Kidney (tissue), 14 donors: Measurements from ENCODE around the gene STK32B. TPM values are rescaled to one million over a fixed set of nuclear protein-coding genes. Genes with fewer than 3 reads are reported as not detected.

ENCODE experiments used
- DNase-seq, 5 donors: peaks; one replicate each; pipeline ENCODE4 v3.0.0-alpha.2; 2013 to 2020
- FAIRE-seq: peaks from 2 replicates; lab custom pipeline; 2012; peaks lifted over from hg19 to GRCh38; lab: Jason Lieb, UNC
- H3K27ac ChIP-seq, 2 donors: one replicate each; pipeline ENCODE4 v1.7.0; 2013; ENCODE audit warnings: low read depth in 2 of 2, low read length in 2 of 2, inconsistent platforms in 1 of 2
- H3K27me3 ChIP-seq: one replicate; pipeline ENCODE4 v1.7.1; 2013; ENCODE audit warnings: low read length, inconsistent platforms; ENCODE audit not compliant: control insufficient read depth, insufficient read depth
- H3K36me3 ChIP-seq, 3 donors: one replicate each; pipeline versions ENCODE4 v1.7.0 to v1.7.1; 2013; ENCODE audit warnings: low read length in 3 of 3, control low read depth in 1 of 3, inconsistent platforms in 1 of 3; ENCODE audit not compliant: insufficient read depth in 3 of 3, control insufficient read depth in 2 of 3
- H3K4me1 ChIP-seq, 3 donors: one replicate each; pipeline versions ENCODE4 v1.7.0 to v1.7.1; 2013; ENCODE audit warnings: low read length in 3 of 3, inconsistent platforms in 1 of 3, low read depth in 1 of 3; ENCODE audit not compliant: control insufficient read depth in 2 of 3, insufficient read depth in 2 of 3
- H3K4me3 ChIP-seq, 3 donors: one replicate each; pipeline versions ENCODE4 v1.7.0 to v1.8.1; 2013; ENCODE audit warnings: low read length in 3 of 3, control low read depth in 1 of 3, inconsistent platforms in 1 of 3
- H3K9ac ChIP-seq, 3 donors: one replicate each; pipeline versions ENCODE4 v1.7.0 to v1.7.1; 2013; ENCODE audit warnings: low read length in 3 of 3, control low read depth in 1 of 3, inconsistent platforms in 1 of 3
- H3K9me3 ChIP-seq, 3 donors: one replicate each; pipeline versions ENCODE4 v1.7.0 to v1.7.1; 2013; ENCODE audit warnings: low read length in 3 of 3, control low read depth in 1 of 3, inconsistent platforms in 1 of 3; ENCODE audit not compliant: control insufficient read depth in 2 of 3, insufficient read depth in 1 of 3
- intact Hi-C: fragments of 100-400 bp; cut with DNase I; formaldehyde crosslinking; loops from one replicate; pipeline ENCODE4 v1.11.1; 2022
- polyA plus RNA-seq: library from polyadenylated mRNA; stranded (reverse); fragments of 350-450 nt; fragmentation: Illumina TruSeq; extraction: RNeasy Lipid Tissue Mini Kit (QIAGEN cat#74804); gene quantifications from one replicate; pipeline ENCODE4 v1.2.3, GENCODE V29; 2014; ENCODE audit warnings: low read depth, low replicate concordance; ENCODE audit not compliant: insufficient read depth
- total RNA-seq: library from RNA; stranded (reverse); fragmentation: NEBNext Ultra II Directional; extraction: Animal tissue kit (Norgen Biotek cat#: 25700); gene quantifications from one replicate; pipeline ENCODE4 v1.2.1, GENCODE V29; 2021
- TF ChIP-seq, protein P1 (sequence below): IDR thresholded peaks from 3 replicates; pipeline ENCODE4 v1.5.1; 2012; ENCODE audit warnings: mild to moderate bottlenecking, moderate library complexity, borderline replicate concordance; ENCODE audit not compliant: insufficient read depth; ENCODE audit errors: extremely low read depth
- donor health status: control.
- donor health status: control.
- donor health status: control.
- donor health status: control.
- donor health status: control.
- donor health status: DM: yes; HTN: yes; CAD: no.
- donor health status: Normal renal cell carcinoma (clear cell type).

STK32B gene
- total and polyA plus RNA-seq, 2 donors from 2014 or later: 18.1 to 18.2 TPM

DNA sequence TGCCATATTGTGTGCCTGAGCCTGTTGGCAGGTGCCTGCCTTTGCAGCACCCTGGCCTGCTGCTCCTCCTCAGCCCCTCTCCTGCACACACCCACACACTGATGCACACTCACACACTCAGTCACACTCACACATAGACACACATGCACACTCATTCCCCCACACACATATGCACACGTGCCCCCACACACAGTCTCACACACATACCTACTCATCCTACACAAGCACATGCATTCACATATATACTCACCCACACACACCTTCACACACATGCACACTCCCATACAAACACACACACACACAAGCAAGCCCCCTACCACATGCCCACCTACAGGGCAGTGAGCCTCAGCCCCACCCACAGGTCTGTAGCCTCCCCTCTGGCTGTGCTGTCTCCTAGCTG lies 412.1 kb downstream of the STK32B start:
- intact Hi-C loops: no loop called here
- TF ChIP-seq, protein P1, sequence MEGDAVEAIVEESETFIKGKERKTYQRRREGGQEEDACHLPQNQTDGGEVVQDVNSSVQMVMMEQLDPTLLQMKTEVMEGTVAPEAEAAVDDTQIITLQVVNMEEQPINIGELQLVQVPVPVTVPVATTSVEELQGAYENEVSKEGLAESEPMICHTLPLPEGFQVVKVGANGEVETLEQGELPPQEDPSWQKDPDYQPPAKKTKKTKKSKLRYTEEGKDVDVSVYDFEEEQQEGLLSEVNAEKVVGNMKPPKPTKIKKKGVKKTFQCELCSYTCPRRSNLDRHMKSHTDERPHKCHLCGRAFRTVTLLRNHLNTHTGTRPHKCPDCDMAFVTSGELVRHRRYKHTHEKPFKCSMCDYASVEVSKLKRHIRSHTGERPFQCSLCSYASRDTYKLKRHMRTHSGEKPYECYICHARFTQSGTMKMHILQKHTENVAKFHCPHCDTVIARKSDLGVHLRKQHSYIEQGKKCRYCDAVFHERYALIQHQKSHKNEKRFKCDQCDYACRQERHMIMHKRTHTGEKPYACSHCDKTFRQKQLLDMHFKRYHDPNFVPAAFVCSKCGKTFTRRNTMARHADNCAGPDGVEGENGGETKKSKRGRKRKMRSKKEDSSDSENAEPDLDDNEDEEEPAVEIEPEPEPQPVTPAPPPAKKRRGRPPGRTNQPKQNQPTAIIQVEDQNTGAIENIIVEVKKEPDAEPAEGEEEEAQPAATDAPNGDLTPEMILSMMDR: no peak
- no peak overlapping the region for H3K4me3 ChIP-seq
- FAIRE-seq (no peak), DNase-seq (no peak)
- H3K36me3 ChIP-seq: no peaks in the 10 kb centered on the region
- no peaks in the 10 kb centered on the region for H3K9me3 ChIP-seq
- H3K27ac ChIP-seq: no peak overlapping the region
- H3K27me3 ChIP-seq: no peaks in the 10 kb centered on the region
- H3K4me1 ChIP-seq: no peaks in the 10 kb centered on the region
- no peak overlapping the region for H3K9ac ChIP-seq

DNA sequence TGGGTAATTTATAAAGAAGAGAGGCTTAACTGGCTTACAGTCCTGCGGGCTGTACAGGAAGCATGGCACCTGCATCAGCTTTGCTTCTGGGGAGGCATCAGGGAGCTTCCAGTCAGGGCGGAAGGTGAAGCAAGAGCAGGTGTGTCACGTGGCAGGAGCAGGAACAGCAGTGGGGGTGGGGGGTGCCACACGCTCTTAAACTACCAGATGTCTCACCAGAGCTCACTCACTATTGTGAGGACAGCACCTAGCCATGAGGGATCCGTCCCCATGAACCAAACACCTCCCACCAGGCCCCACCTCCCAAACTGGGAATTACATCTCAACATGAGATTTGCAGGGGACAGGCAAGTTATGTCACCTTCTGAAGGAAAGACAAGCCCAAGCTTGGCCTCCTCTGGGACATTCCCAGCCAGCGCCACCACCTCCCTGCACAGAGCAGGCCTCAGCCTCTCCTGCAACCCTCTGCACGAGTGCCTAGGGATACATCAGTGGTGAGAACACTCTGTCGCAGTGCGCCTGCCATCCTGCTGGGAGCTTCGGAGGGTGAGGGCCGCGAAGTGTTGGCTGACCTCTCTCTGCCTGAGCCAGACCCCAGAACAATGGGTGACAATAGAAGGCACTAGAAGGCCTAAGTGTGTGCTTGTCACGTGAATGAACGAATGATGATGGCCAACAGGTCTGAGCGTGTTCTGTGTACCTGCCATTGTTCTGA lies 412.8 kb downstream of the STK32B start:
- Histone ChIP-seq H3K36me3 (no peaks in the 10 kb centered on the region), H3K4me1 (no peaks in the 10 kb centered on the region), H3K27ac (no peak overlapping the region), H3K27me3 (no peaks in the 10 kb centered on the region), H3K9ac (no peak overlapping the region), H3K9me3 (no peaks in the 10 kb centered on the region), H3K4me3 (no peak overlapping the region)
- FAIRE-seq (no peak), DNase-seq (no peak)
- TF ChIP-seq, protein P1: no peak
- intact Hi-C loops: no loop called here

DNA sequence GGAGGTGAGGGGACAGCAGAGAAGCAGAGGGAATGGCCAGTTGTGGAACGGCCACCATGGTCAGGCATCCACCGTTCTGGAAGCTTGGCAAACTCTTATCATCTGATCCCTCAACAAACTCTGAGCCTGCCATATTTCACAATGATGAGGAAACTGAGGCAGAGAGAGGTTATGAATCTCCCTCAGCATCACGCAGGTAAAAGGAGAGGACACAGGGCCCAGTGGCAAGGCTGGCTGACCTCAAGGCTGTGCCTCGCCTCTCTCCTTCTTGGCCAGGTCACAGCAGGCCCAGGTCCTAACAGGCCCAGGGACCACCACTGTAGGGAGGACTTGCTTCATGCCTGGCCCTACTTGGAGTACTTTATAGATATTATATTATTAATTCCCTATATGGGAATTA lies 414.2 kb downstream of the STK32B start:
- TF ChIP-seq, protein P1: no peak
- H3K27me3 ChIP-seq: no peaks in the 10 kb centered on the region
- no peak overlapping the region for H3K9ac ChIP-seq
- DNase-seq (no peak), FAIRE-seq (no peak)
- H3K9me3 ChIP-seq: no peaks in the 10 kb centered on the region
- no peaks in the 10 kb centered on the region for H3K36me3 ChIP-seq
- H3K4me3 ChIP-seq: no peak overlapping the region
- no peak overlapping the region for H3K27ac ChIP-seq
- no peaks in the 10 kb centered on the region for H3K4me1 ChIP-seq
- intact Hi-C loops: no loop called here
